Thoracic aorta (tissue), 2 donors: ENCODE measurements around the gene PNPLA1. TPM values are rescaled to one million over a fixed set of nuclear protein-coding genes. Genes with fewer than 3 reads are reported as not detected.

ENCODE experiments used
- ATAC-seq: fragments of 150-250 bp; one replicate; pipeline ENCODE4 v1.8.0; 2017; ENCODE audit warnings: low read depth; ENCODE audit not compliant: insufficient number of reproducible peaks, low FRiP score
- DNase-seq: peaks from one replicate; pipeline ENCODE4 v3.0.0-alpha.2; 2020; ENCODE audit warnings: low spot score
- H3K27ac ChIP-seq, 2 donors: fragments of 200-600 bp; sonication (generic); 1 replicate in 1 of 2; 2 replicates in 1 of 2; pipeline ENCODE4 v1.5.1; 2016; ENCODE audit warnings: mild to moderate bottlenecking in 2 of 2, moderate library complexity in 2 of 2
- H3K27me3 ChIP-seq: fragments of 200-600 bp; sonication (generic); replicated peaks from 2 replicates; pipeline ENCODE4 v1.6.0; 2016; ENCODE audit warnings: mild to moderate bottlenecking; ENCODE audit not compliant: insufficient read depth
- H3K36me3 ChIP-seq: fragments of 200-600 bp; sonication (generic); one replicate; pipeline ENCODE4 v1.5.1; 2016
- H3K4me1 ChIP-seq, 2 donors: fragments of 200-600 bp; sonication (generic); 1 replicate in 1 of 2; 2 replicates in 1 of 2; pipeline versions ENCODE4 v1.5.1 to v1.6.0; 2016; ENCODE audit warnings: low read depth in 2 of 2, mild to moderate bottlenecking in 1 of 2; ENCODE audit not compliant: control insufficient read depth in 1 of 2
- H3K4me3 ChIP-seq: fragments of 200-600 bp; sonication (generic); 2 replicates; pipeline ENCODE4 v1.5.1; 2016; ENCODE audit warnings: mild to moderate bottlenecking
- H3K9me3 ChIP-seq: fragments of 200-600 bp; sonication (generic); 2 replicates; pipeline ENCODE4 v1.5.1; 2016
- total RNA-seq, 2 donors: library from RNA; depleted of rRNA; stranded (reverse); fragments of >200 nt; gene quantifications; one replicate each; pipeline versions ENCODE4 v1.1.0 to v1.2.3, GENCODE V29; 2016
- TF ChIP-seq, protein P1 (sequence below): fragments of 200-600 bp; sonication (generic); IDR thresholded peaks from one replicate; pipeline ENCODE4 v1.5.1; 2019; ENCODE audit warnings: antibody characterized with exemption

Gene PNPLA1
- total RNA-seq, 2 donors from 2014 or later, result not detected

DNA sequence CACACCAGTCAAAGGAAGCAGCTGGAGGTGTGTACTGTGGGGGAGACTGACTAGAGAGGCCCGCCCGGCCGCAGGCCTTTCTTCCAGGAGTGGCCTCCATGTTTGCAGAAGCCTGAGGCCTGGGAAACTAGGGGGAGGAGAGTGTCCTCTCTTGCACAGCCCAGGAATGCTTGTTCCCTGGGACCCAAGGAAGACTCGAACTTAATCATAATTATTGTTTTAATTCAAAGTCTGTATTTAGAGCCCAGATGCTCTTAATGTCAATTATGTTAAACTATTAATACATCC is 43.7 kb downstream of the PNPLA1 start:
- Histone ChIP-seq H3K27ac (peak overlapping the region in 1 of 2 donors; percentile 20), H3K36me3 (no peaks in the 10 kb centered on the region), H3K4me3 (no peak overlapping the region), H3K9me3 (no peaks in the 10 kb centered on the region), H3K27me3 (no peaks in the 10 kb centered on the region), H3K4me1 (peaks cover 9 to 16% of the 10 kb centered on the region in 2 donors)
- ATAC-seq (no peak), DNase-seq (no peak)
- TF ChIP-seq, protein P1, sequence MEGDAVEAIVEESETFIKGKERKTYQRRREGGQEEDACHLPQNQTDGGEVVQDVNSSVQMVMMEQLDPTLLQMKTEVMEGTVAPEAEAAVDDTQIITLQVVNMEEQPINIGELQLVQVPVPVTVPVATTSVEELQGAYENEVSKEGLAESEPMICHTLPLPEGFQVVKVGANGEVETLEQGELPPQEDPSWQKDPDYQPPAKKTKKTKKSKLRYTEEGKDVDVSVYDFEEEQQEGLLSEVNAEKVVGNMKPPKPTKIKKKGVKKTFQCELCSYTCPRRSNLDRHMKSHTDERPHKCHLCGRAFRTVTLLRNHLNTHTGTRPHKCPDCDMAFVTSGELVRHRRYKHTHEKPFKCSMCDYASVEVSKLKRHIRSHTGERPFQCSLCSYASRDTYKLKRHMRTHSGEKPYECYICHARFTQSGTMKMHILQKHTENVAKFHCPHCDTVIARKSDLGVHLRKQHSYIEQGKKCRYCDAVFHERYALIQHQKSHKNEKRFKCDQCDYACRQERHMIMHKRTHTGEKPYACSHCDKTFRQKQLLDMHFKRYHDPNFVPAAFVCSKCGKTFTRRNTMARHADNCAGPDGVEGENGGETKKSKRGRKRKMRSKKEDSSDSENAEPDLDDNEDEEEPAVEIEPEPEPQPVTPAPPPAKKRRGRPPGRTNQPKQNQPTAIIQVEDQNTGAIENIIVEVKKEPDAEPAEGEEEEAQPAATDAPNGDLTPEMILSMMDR, result no peak

- TF ChIP-seq, protein P1, result no peak
- Histone ChIP-seq H3K27ac (no peak overlapping the region), H3K4me3 (no peak overlapping the region), H3K9me3 (no peaks in the 10 kb centered on the region), H3K36me3 (no peaks in the 10 kb centered on the region), H3K27me3 (no peaks in the 10 kb centered on the region), H3K4me1 (peaks cover 9 to 16% of the 10 kb centered on the region in 2 donors)
- DNase-seq (no peak), ATAC-seq (no peak)
Measured at GRCh38 chr6:36314221-36315014, 44.6 kb downstream of the PNPLA1 start.

DNA sequence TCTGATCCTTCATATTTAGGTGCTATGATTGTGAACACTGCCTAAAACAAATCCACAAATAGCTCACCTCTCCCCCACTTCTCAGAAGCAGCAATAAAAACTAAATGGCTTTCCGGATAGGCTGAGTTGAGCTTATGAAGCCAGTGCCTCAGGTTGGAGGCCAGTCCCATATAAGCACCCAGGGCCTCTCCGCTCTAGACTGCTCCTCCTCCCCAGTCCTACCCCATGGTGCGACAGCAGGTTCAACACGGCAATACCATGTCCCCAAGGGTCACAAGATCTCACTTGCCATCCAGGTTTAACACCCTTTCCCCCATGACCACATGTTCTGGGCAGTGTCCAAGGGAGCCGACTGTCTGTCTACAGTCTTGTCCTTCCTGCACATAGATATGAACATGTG is 46.1 kb downstream of the PNPLA1 start:
- H3K9me3 ChIP-seq, result no peaks in the 10 kb centered on the region
- peaks cover 9 to 16% of the 10 kb centered on the region in 2 donors for H3K4me1 ChIP-seq
- H3K27ac ChIP-seq, result no peak overlapping the region
- H3K4me3 ChIP-seq, result no peak overlapping the region
- H3K27me3 ChIP-seq, result no peaks in the 10 kb centered on the region
- TF ChIP-seq, protein P1, result no peak
- H3K36me3 ChIP-seq, result no peaks in the 10 kb centered on the region
- DNase-seq (no peak), ATAC-seq (no peak)

DNA sequence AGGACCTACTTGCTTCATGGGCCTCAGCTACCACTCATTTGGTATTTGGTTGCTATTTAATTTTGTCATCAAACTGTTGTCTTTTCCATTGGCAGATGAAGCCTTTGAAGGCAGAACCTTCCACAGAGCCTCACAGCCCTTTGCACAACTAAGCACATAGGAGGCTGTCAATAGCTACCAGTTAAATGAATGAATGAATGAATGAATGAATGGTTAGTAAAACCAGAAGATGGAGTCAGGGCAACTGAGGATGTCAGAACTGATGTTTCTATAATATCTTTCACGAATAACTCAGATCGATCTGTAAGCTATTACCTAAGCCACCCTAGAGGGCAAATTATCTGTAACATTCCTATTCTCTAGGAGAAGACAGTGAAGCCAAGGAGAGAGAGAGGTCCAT is 47.8 kb downstream of the PNPLA1 start:
- DNase-seq, result no peak
- TF ChIP-seq, protein P1, result no peak
- no peak for ATAC-seq
- Histone ChIP-seq H3K36me3 (no peaks in the 10 kb centered on the region), H3K4me1 (peaks cover 8 to 11% of the 10 kb centered on the region in 2 donors), H3K9me3 (no peaks in the 10 kb centered on the region), H3K27ac (no peak overlapping the region), H3K4me3 (no peak overlapping the region), H3K27me3 (no peaks in the 10 kb centered on the region)

DNA sequence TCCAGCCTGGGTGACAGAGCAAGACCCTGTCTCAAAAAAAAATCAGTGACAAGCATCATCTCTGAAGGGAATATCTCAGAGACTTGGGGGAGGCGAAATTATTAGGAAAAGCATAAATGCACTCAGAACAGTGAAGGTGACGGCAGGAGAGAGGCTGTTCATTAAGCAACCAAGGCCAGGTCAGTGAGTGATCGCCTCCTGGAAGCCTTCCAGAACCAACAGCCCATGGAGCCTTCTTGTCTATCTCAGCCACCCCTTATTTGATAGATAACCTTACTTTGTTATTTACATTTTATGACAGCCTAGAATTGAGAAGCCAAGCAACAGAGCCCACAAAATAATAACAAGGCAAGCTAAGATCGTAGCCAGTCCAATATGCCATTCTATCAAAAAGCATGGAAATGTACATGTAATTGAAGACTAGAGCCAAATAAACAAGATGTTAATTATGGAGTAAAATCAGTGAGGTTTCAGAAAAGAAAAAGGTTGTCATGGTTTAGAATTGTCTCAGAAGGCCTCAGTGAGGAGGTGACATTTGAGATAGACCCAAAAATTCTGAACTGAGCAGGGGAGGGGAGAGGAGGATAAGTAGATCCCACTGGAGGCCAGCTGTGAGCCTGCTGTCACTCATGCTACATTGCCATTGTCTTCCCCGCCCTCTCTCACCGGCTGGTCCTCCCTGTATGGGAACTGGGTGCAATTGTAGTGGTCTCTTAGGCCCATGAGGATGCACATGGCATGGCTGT is 49.0 kb downstream of the PNPLA1 start:
- Histone ChIP-seq H3K27me3 (no peaks in the 10 kb centered on the region), H3K4me1 (no peaks in the 10 kb centered on the region), H3K27ac (no peak overlapping the region), H3K4me3 (no peak overlapping the region), H3K36me3 (no peaks in the 10 kb centered on the region), H3K9me3 (no peaks in the 10 kb centered on the region)
- TF ChIP-seq, protein P1, result no peak
- no peak for ATAC-seq
- no peak for DNase-seq
